ENCODE data around the gene UQCRC1. TPM values are rescaled to one million over a fixed set of nuclear protein-coding genes. Genes with fewer than 3 reads are reported as not detected.

UQCRC1 gene
- total and polyA plus RNA-seq, 2 of the 8 experiments (the other 6 are each of a cell fraction or from before 2014, with no cell fraction given): 310 to 720 TPM

GRCh38 chr3:48639944-48640606 lies 30.6 kb upstream of the UQCRC1 start:
- H3K18ac ChIP-seq (ENCODE audit: extremely low read depth, low read length): no peak overlapping the region
- no peak overlapping the region for H2AFZ ChIP-seq (ENCODE audit: low read length)
- H3K79me2 ChIP-seq (ENCODE audit: control insufficient read depth in 1 of 2, insufficient read depth in 2 of 2, low read length in 2 of 2): no peaks in the 10 kb centered on the region
- no peak overlapping the region for H2BK15ac ChIP-seq (ENCODE audit: low read length)
- H3K27ac ChIP-seq (ENCODE audit: low read depth, low read length): no peak overlapping the region
- no peak overlapping the region for H2BK120ac ChIP-seq (replicated peaks; ENCODE audit: low read depth, low read length)
- H3K23ac ChIP-seq (ENCODE audit: insufficient read length): no peak overlapping the region
- H2AK5ac ChIP-seq (ENCODE audit: low read depth, low read length): no peak overlapping the region
- 96% methylated on average over 38 of the region's 38 CpGs; no CpG with 5 or more reads in 1 of the 2 experiments for WGBS, 2 experiments (ENCODE audit: extremely low coverage in 1 of 2, insufficient coverage in 1 of 2, insufficient read length in 1 of 2, insufficient replicate concordance in 2 of 2, low coverage in 1 of 2, low lambda C conversion rate in 2 of 2, missing lambda C conversion rate in 1 of 2)
- H2BK12ac ChIP-seq (ENCODE audit: low read depth, low read length): no peak overlapping the region
- DNase-seq (ENCODE audit: low read depth in 1 of 2, low spot score in 2 of 2) (no peak), FAIRE-seq (no peak)
- CTCF ChIA-PET (ENCODE audit: partially characterized antibody): interaction anchor here (2.0 to 2.5 kb wide), 3 partner anchors 16 to 81 kb away, joined by 5 to 9 read pairs (median 7); no protein-coding TSS in a partner anchor
- no peak overlapping the region for H4K8ac ChIP-seq (ENCODE audit: extremely low read depth, insufficient read depth, low read length)
- H3K56ac ChIP-seq (replicated peaks; ENCODE audit: insufficient read length, low read depth, low read length): no peak overlapping the region
- no peak overlapping the region for H2BK5ac ChIP-seq (ENCODE audit: low read depth, low read length)
- H4K5ac ChIP-seq (ENCODE audit: insufficient read length, low read depth, low read length): no peak overlapping the region
- H3K4me3 ChIP-seq (ENCODE audit: extremely low read depth in 1 of 4, insufficient read depth in 2 of 4, low read depth in 3 of 4, low read length in 4 of 4): no peak overlapping the region
- H3K4me1 ChIP-seq (replicated peaks in 1 of 4; ENCODE audit: control insufficient read depth in 3 of 4, insufficient read depth in 4 of 4, low read length in 3 of 4): peaks cover 3 to 6% (median 4%) of the 10 kb centered on the region in 4 experiments
- no peak overlapping the region for H3K14ac ChIP-seq (ENCODE audit: insufficient read length)
- H3K79me1 ChIP-seq (ENCODE audit: low read depth, low read length): no peaks in the 10 kb centered on the region; the same call in 1 of the 2 replicates
- no peaks in the 10 kb centered on the region for H3K27me3 ChIP-seq (replicated peaks in 1 of 4; ENCODE audit: control insufficient read depth in 3 of 4, extremely low read depth in 1 of 4, insufficient read depth in 3 of 4, low read length in 3 of 4)
- POLR2A ChIA-PET (ENCODE audit: partially characterized antibody): interaction anchor here (0.6 to 9.8 kb wide), 4 partner anchors 11 to 27 kb away, joined by 3 to 111 read pairs (median 47); partner anchors contain the start of gene CELSR3
- H3K9ac ChIP-seq (replicated peaks in 1 of 4; ENCODE audit: extremely low read depth in 1 of 4, low read depth in 3 of 4, low read length in 3 of 4): no peak overlapping the region
- no peak overlapping the region for H3K4ac ChIP-seq (replicated peaks; ENCODE audit: insufficient read length, low read depth, low read length)
- H3K9me3 ChIP-seq (ENCODE audit: insufficient read depth in 2 of 2, low read depth in 1 of 2, low read length in 1 of 2): no peaks in the 10 kb centered on the region
- H3K4me2 ChIP-seq (ENCODE audit: insufficient read depth in 1 of 2, low read depth in 2 of 2, low read length in 2 of 2): no peak overlapping the region
- peaks cover 3 to 29% (median 13%) of the 10 kb centered on the region in 4 experiments; a peak in 5 of 8 replicates for H3K36me3 ChIP-seq (ENCODE audit: control insufficient read depth in 2 of 4, insufficient read depth in 4 of 4, low read length in 3 of 4)
- no peak overlapping the region for H2BK20ac ChIP-seq (ENCODE audit: low read length)
- peaks cover 2% of the 10 kb centered on the region; the same call in 1 of the 2 replicates for H3K23me2 ChIP-seq (ENCODE audit: low read depth, low read length)
- no peak overlapping the region for H4K91ac ChIP-seq (replicated peaks; ENCODE audit: insufficient read length, low read length)
- peaks cover 3 to 7% of the 10 kb centered on the region in 2 experiments for H4K20me1 ChIP-seq (replicated peaks in 1 of 2; ENCODE audit: control insufficient read depth in 1 of 2, insufficient read depth in 2 of 2, low read length in 2 of 2)
- no peak for TF ChIP-seq JUN (IDR thresholded peaks at IDR 0.05; ENCODE audit: low read depth, low read length)
- TF ChIP-seq TEAD4 (IDR thresholded peaks at IDR 0.05; ENCODE audit: low read depth, low read length): no peak
- no peak for TF ChIP-seq HDAC6 (IDR thresholded peaks at IDR 0.05; ENCODE audit: low read depth, low read length)
- TF ChIP-seq E2F6 (IDR thresholded peaks at IDR 0.05): no peak
- no peak for TF ChIP-seq JUND (IDR thresholded peaks at IDR 0.05; ENCODE audit: low read length)
- no peak for TF ChIP-seq SP4 (IDR thresholded peaks at IDR 0.05; ENCODE audit: low read length)
- TF ChIP-seq POLR2A (IDR thresholded peaks at IDR 0.05; ENCODE audit: control extremely low read depth in 1 of 2, low read depth in 2 of 2, low read length in 2 of 2): no peak
- TF ChIP-seq GTF2F1 (IDR thresholded peaks at IDR 0.05; ENCODE audit: borderline replicate concordance, low read depth, low read length): no peak
- no peak for TF ChIP-seq MAFK (IDR thresholded peaks at IDR 0.05; ENCODE audit: low read depth, low read length)
- TF ChIP-seq CBX8 (IDR thresholded peaks at IDR 0.05; ENCODE audit: borderline replicate concordance, low read depth, low read length): no peak
- no peak for TF ChIP-seq ASH2L (IDR thresholded peaks at IDR 0.05; ENCODE audit: low read length)
- TF ChIP-seq SP1 (IDR thresholded peaks at IDR 0.05; ENCODE audit: low read depth, low read length): no peak
- TF ChIP-seq SIRT6 (IDR thresholded peaks at IDR 0.05; ENCODE audit: low read length): no peak
- no peak for TF ChIP-seq NANOG (IDR thresholded peaks at IDR 0.05; ENCODE audit: insufficient read depth, low read depth, low read length, poor library complexity, severe bottlenecking)

All from H1 (cell line).